Activated T-helper 2 cell treated with anti-CD3 and anti-CD28 coated beads, Interferon-gamma antibody, Interleukin-2, Interleukin-4, amounts not matched to agents 10 μg/mL and 5 μg/mL and 100 μg/mL, durations not matched to agents 14 hours and 24 hours and 36 hours (primary cell): ENCODE data around the gene ANK2. TPM values are rescaled to one million over a fixed set of nuclear protein-coding genes. Genes with fewer than 3 reads are reported as not detected.

Source experiments
- DNase-seq: peaks from one replicate; pipeline ENCODE4 v3.0.0; 2021; ENCODE audit warnings: low spot score
- H3K27ac Mint-ChIP-seq: one replicate; pipeline ENCODE4 v1.8.0; 2021; ENCODE audit warnings: mixed read lengths
- H3K27me3 Mint-ChIP-seq: one replicate; pipeline ENCODE4 v1.8.0; 2021; ENCODE audit warnings: low read depth, mixed read lengths
- H3K36me3 Mint-ChIP-seq: one replicate; pipeline ENCODE4 v1.8.0; 2021; ENCODE audit warnings: low read depth, mixed read lengths
- H3K4me1 Mint-ChIP-seq: one replicate; pipeline ENCODE4 v1.8.0; 2021; ENCODE audit warnings: low read depth, mixed read lengths
- H3K4me3 Mint-ChIP-seq: one replicate; pipeline ENCODE4 v1.8.0; 2021; ENCODE audit warnings: low read depth, mild to moderate bottlenecking, moderate library complexity, mixed read lengths
- H3K9me3 Mint-ChIP-seq: one replicate; pipeline ENCODE4 v1.8.0; 2021; ENCODE audit warnings: mixed read lengths
- intact Hi-C: fragments of 100-400 bp; cut with micrococcal nuclease; formaldehyde crosslinking; loops from one replicate; pipeline ENCODE4 v1.15.1; 2023
- total RNA-seq: library from RNA; stranded (reverse); gene quantifications from 2 replicates; pipeline ENCODE4 v1.2.3, GENCODE V29; 2022

Gene ANK2
- total RNA-seq, 1 donor from 2014 or later, result 2.9 TPM

- no peaks in the 10 kb centered on the region for H3K9me3 Mint-ChIP-seq
- H3K4me1 Mint-ChIP-seq, result peaks cover 3% of the 10 kb centered on the region
- intact Hi-C loops, result no loop called here
- no peak overlapping the region for H3K4me3 Mint-ChIP-seq
- no peaks in the 10 kb centered on the region for H3K36me3 Mint-ChIP-seq
- H3K27me3 Mint-ChIP-seq, result peaks cover 4% of the 10 kb centered on the region
- no peak overlapping the region for H3K27ac Mint-ChIP-seq
- DNase-seq, result no peak
Measured at GRCh38 chr4:113397114-113397701, 347.8 kb downstream of the ANK2 start.

- no peak overlapping the region for H3K4me3 Mint-ChIP-seq
- no peak overlapping the region for H3K27ac Mint-ChIP-seq
- no peaks in the 10 kb centered on the region for H3K36me3 Mint-ChIP-seq
- no peaks in the 10 kb centered on the region for H3K9me3 Mint-ChIP-seq
- intact Hi-C loops, result no loop called here
- peaks cover 2% of the 10 kb centered on the region for H3K27me3 Mint-ChIP-seq
- no peak for DNase-seq
- H3K4me1 Mint-ChIP-seq, result peaks cover 3% of the 10 kb centered on the region
Measured at GRCh38 chr4:113398441-113399143, 349.1 kb downstream of the ANK2 start.

- no peaks in the 10 kb centered on the region for H3K4me1 Mint-ChIP-seq
- no peak overlapping the region for H3K4me3 Mint-ChIP-seq
- H3K9me3 Mint-ChIP-seq, result no peaks in the 10 kb centered on the region
- DNase-seq, result no peak
- H3K27ac Mint-ChIP-seq, result no peak overlapping the region
- intact Hi-C loops, result no loop called here
- H3K27me3 Mint-ChIP-seq, result peaks cover 2% of the 10 kb centered on the region
- no peaks in the 10 kb centered on the region for H3K36me3 Mint-ChIP-seq
Measured at GRCh38 chr4:113404167-113404571, 354.7 kb downstream of the ANK2 start.

- Mint-ChIP-seq H3K27me3 (peaks cover 4% of the 10 kb centered on the region), H3K36me3 (no peaks in the 10 kb centered on the region), H3K9me3 (no peaks in the 10 kb centered on the region), H3K4me3 (no peak overlapping the region), H3K4me1 (no peaks in the 10 kb centered on the region), H3K27ac (no peak overlapping the region)
- DNase-seq, result no peak
- intact Hi-C loops, result no loop called here
Measured at GRCh38 chr4:113404841-113405240, 355.4 kb downstream of the ANK2 start.

- intact Hi-C loops, result no loop called here
- H3K36me3 Mint-ChIP-seq, result no peaks in the 10 kb centered on the region
Measured at GRCh38 chr4:113405874-113406722, 356.6 kb downstream of the ANK2 start.

GRCh38 chr4:113406723-113407016 lies 357.2 kb downstream of the ANK2 start:
- no peak overlapping the region for H3K4me3 Mint-ChIP-seq
- H3K4me1 Mint-ChIP-seq, result peaks cover 6% of the 10 kb centered on the region
- no peaks in the 10 kb centered on the region for H3K36me3 Mint-ChIP-seq
- no peak for DNase-seq
- H3K27me3 Mint-ChIP-seq, result peaks cover 5% of the 10 kb centered on the region
- intact Hi-C loops, result no loop called here
- no peak overlapping the region for H3K27ac Mint-ChIP-seq
- H3K9me3 Mint-ChIP-seq, result no peaks in the 10 kb centered on the region

More at GRCh38 chr4:113405874-113406722, 356.6 kb downstream of the ANK2 start:
- no peak for DNase-seq
- Mint-ChIP-seq H3K4me1 (peaks cover 6% of the 10 kb centered on the region), H3K9me3 (no peaks in the 10 kb centered on the region), H3K27ac (no peak overlapping the region), H3K27me3 (peaks cover 5% of the 10 kb centered on the region), H3K4me3 (no peak overlapping the region)

GRCh38 chr4:113407409-113407808 lies 358.0 kb downstream of the ANK2 start:
- Mint-ChIP-seq H3K36me3 (no peaks in the 10 kb centered on the region), H3K27me3 (peaks cover 4% of the 10 kb centered on the region), H3K4me3 (no peak overlapping the region), H3K27ac (no peak overlapping the region), H3K4me1 (peaks cover 6% of the 10 kb centered on the region), H3K9me3 (no peaks in the 10 kb centered on the region)
- no peak for DNase-seq
- intact Hi-C loops, result no loop called here

GRCh38 chr4:113409181-113409580 lies 359.7 kb downstream of the ANK2 start:
- H3K27me3 Mint-ChIP-seq, result peaks cover 4% of the 10 kb centered on the region
- H3K27ac Mint-ChIP-seq, result no peak overlapping the region
- no peak overlapping the region for H3K4me3 Mint-ChIP-seq
- H3K4me1 Mint-ChIP-seq, result peaks cover 6% of the 10 kb centered on the region
- DNase-seq, result no peak
- intact Hi-C loops, result no loop called here
- H3K36me3 Mint-ChIP-seq, result no peaks in the 10 kb centered on the region
- no peaks in the 10 kb centered on the region for H3K9me3 Mint-ChIP-seq

GRCh38 chr4:113410686-113411085 lies 361.2 kb downstream of the ANK2 start:
- DNase-seq, result no peak
- Mint-ChIP-seq H3K27me3 (peaks cover 10% of the 10 kb centered on the region), H3K9me3 (no peaks in the 10 kb centered on the region), H3K4me3 (no peak overlapping the region), H3K4me1 (peaks cover 6% of the 10 kb centered on the region), H3K36me3 (no peaks in the 10 kb centered on the region), H3K27ac (no peak overlapping the region)
- intact Hi-C loops, result no loop called here

GRCh38 chr4:113411496-113411938 lies 362.1 kb downstream of the ANK2 start:
- Mint-ChIP-seq H3K4me1 (peaks cover 6% of the 10 kb centered on the region), H3K9me3 (no peaks in the 10 kb centered on the region), H3K4me3 (no peak overlapping the region), H3K27me3 (peaks cover 12% of the 10 kb centered on the region), H3K36me3 (no peaks in the 10 kb centered on the region), H3K27ac (no peak overlapping the region)
- no peak for DNase-seq
- intact Hi-C loops, result no loop called here

- no peaks in the 10 kb centered on the region for H3K4me1 Mint-ChIP-seq
- peaks cover 14% of the 10 kb centered on the region for H3K27me3 Mint-ChIP-seq
- H3K36me3 Mint-ChIP-seq, result no peaks in the 10 kb centered on the region
- no peak for DNase-seq
- H3K27ac Mint-ChIP-seq, result no peak overlapping the region
- no peak overlapping the region for H3K4me3 Mint-ChIP-seq
- intact Hi-C loops, result no loop called here
- H3K9me3 Mint-ChIP-seq, result peaks cover 37% of the 10 kb centered on the region
Measured at GRCh38 chr4:113419631-113420030, 370.2 kb downstream of the ANK2 start.

GRCh38 chr4:113420938-113421337 lies 371.5 kb downstream of the ANK2 start:
- H3K4me1 Mint-ChIP-seq, result no peaks in the 10 kb centered on the region
- H3K27ac Mint-ChIP-seq, result no peak overlapping the region
- H3K27me3 Mint-ChIP-seq, result peaks cover 5% of the 10 kb centered on the region

GRCh38 chr4:113423631-113424030 lies 374.2 kb downstream of the ANK2 start:
- no peak overlapping the region for H3K27ac Mint-ChIP-seq
- DNase-seq, result no peak
- peaks cover under 1% of the 10 kb centered on the region for H3K27me3 Mint-ChIP-seq
- intact Hi-C loops, result no loop called here
- H3K36me3 Mint-ChIP-seq, result no peaks in the 10 kb centered on the region
- H3K9me3 Mint-ChIP-seq, result peaks cover 33% of the 10 kb centered on the region
- H3K4me1 Mint-ChIP-seq, result no peaks in the 10 kb centered on the region
- H3K4me3 Mint-ChIP-seq, result no peak overlapping the region

More at GRCh38 chr4:113420938-113421337, 371.5 kb downstream of the ANK2 start:
- intact Hi-C loops, result no loop called here
- DNase-seq, result no peak
- H3K36me3 Mint-ChIP-seq, result no peaks in the 10 kb centered on the region
- peaks cover 37% of the 10 kb centered on the region for H3K9me3 Mint-ChIP-seq
- H3K4me3 Mint-ChIP-seq, result no peak overlapping the region
